B cell (primary cell): ENCODE measurements around the gene RGP1.

ENCODE experiments used
- CTCF ChIP-seq: fragments of 200-600 bp; IDR thresholded peaks from one replicate; pipeline ENCODE4 v1.8.0; 2022; ENCODE audit warnings: antibody characterized with exemption, mild to moderate bottlenecking
- EZH2 ChIP-seq: IDR thresholded peaks from 2 replicates; pipeline ENCODE4 v1.6.1; 2012; ENCODE audit warnings: borderline replicate concordance, low read depth, mild to moderate bottlenecking, moderate library complexity, low read length; ENCODE audit not compliant: insufficient read depth, poor library complexity, severe bottlenecking

GRCh38 chr9:35797311-35798109, 48.4 kb downstream of the RGP1 start:
- no peak for TF ChIP-seq EZH2
- TF ChIP-seq CTCF, result no peak
